GM12878 (cell line): ENCODE results near the gene TMEM179B. TPM values are rescaled to one million over a fixed set of nuclear protein-coding genes. Genes with fewer than 3 reads are reported as not detected.

ENCODE experiments used
- ATAC-seq: fragments of 200-7000 bp; cut with Tn5 transposase; 3 replicates; pipeline ENCODE4 v1.9.1; 2020; ENCODE audit warnings: mild to moderate bottlenecking, moderate library complexity
- BruUV-seq: library from RNA; stranded (reverse); fragments of 400-500 nt; replicated peaks from 2 replicates; lab custom pipeline; 2021; lab: Mats Ljungman, UMichigan
- CTCF ChIA-PET: fragments of 300-600 bp; sonication (Branson Sonifier 250); formaldehyde crosslinking; extraction: SDS; loops from one replicate; lab custom pipeline; 2021; ENCODE audit warnings: inconsistent platforms; lab: Yijun Ruan, JAX
- POLR2A ChIA-PET: fragments of 350-600 bp; formaldehyde crosslinking; extraction: SDS; loops from one replicate; lab custom pipeline; 2021; ENCODE audit warnings: inconsistent platforms; lab: Charles Lee
- RAD21 ChIA-PET: fragments of 300-600 bp; sonication (Branson Sonifier 250); formaldehyde crosslinking; loops from one replicate; lab custom pipeline; 2023; ENCODE audit warnings: antibody characterized with exemption; ENCODE audit not compliant: unreplicated experiment; lab: Charles Lee
- SMC1A ChIA-PET: fragments of 300-600 bp; sonication (Branson Sonifier 250); formaldehyde crosslinking; loops from one replicate; lab custom pipeline; 2023; ENCODE audit not compliant: unreplicated experiment, uncharacterized antibody; lab: Charles Lee
- DNase-seq: peaks from one replicate; pipeline ENCODE4 v3.0.0-alpha.2; 2011; ENCODE audit warnings: low read depth, low spot score
- FAIRE-seq: peaks from 3 replicates; lab custom pipeline; 2011; peaks lifted over from hg19 to GRCh38; lab: Jason Lieb, UNC
- H2AFZ ChIP-seq: 2 replicates; pipeline ENCODE4 v1.6.0; 2011; ENCODE audit warnings: low read depth, low read length, control low read depth; ENCODE audit not compliant: control insufficient read depth
- H3K27ac ChIP-seq: 2 replicates; pipeline ENCODE4 v1.5.1; 2011; ENCODE audit warnings: control low read depth; ENCODE audit not compliant: control insufficient read depth, insufficient read depth
- H3K27me3 ChIP-seq, 2 experiments: replicated peaks in 1 of 2; 2 replicates each; pipeline versions ENCODE4 v1.6.0 to v1.6.1; 2011; ENCODE audit warnings: low read length in 1 of 2; ENCODE audit not compliant: control insufficient read depth in 2 of 2, insufficient read depth in 2 of 2
- H3K36me3 ChIP-seq, 2 experiments: 2 replicates each; pipeline ENCODE4 v1.5.1; 2011; ENCODE audit warnings: low read length in 1 of 2; ENCODE audit not compliant: control insufficient read depth in 2 of 2, insufficient read depth in 2 of 2
- H3K4me1 ChIP-seq: 2 replicates; pipeline ENCODE4 v1.6.1; 2011; ENCODE audit warnings: mild to moderate bottlenecking, low read length, moderate library complexity, mixed read lengths; ENCODE audit not compliant: control insufficient read depth, insufficient read depth
- H3K4me2 ChIP-seq: 2 replicates; pipeline ENCODE4 v1.6.0; 2011; ENCODE audit warnings: control low read depth; ENCODE audit not compliant: control insufficient read depth, insufficient read depth
- H3K4me3 ChIP-seq: fragments of 200-600 bp; sonication (generic); 2 replicates; pipeline ENCODE4 v1.5.1; 2016
- H3K79me2 ChIP-seq: 2 replicates; pipeline ENCODE4 v1.6.0; 2011; ENCODE audit warnings: low read length; ENCODE audit not compliant: control insufficient read depth, insufficient read depth
- H3K9ac ChIP-seq: 2 replicates; pipeline ENCODE4 v1.8.0; 2011; ENCODE audit warnings: low read length, control low read depth, mixed read lengths; ENCODE audit not compliant: control insufficient read depth, insufficient read depth
- H3K9me3 ChIP-seq: replicated peaks from 3 replicates; pipeline ENCODE4 v1.5.1; 2011; ENCODE audit warnings: mild to moderate bottlenecking, low read length; ENCODE audit not compliant: control insufficient read depth, insufficient read depth
- H4K20me1 ChIP-seq: 2 replicates; pipeline ENCODE4 v1.6.0; 2011; ENCODE audit not compliant: control insufficient read depth, insufficient read depth
- CHD4 ChIP-seq: fragments of 200-600 bp; sonication (generic); IDR thresholded peaks from 2 replicates; pipeline ENCODE4 v1.6.1; 2016; ENCODE audit warnings: mild to moderate bottlenecking
- CREM ChIP-seq: IDR thresholded peaks from 2 replicates; pipeline ENCODE4 v1.6.1; 2014; ENCODE audit warnings: antibody characterized with exemption, low read depth
- GATAD2B ChIP-seq: fragments of 450-650 bp; conservative IDR thresholded peaks from 2 replicates; pipeline ENCODE4 v1.6.1; 2017; ENCODE audit warnings: low read depth, mild to moderate bottlenecking, moderate library complexity
- IRF4 ChIP-seq: IDR thresholded peaks from 2 replicates; pipeline ENCODE4 v1.6.1; 2011; ENCODE audit warnings: low read depth, low read length
- JUND ChIP-seq: IDR thresholded peaks from 2 replicates; pipeline ENCODE4 v1.6.1; 2012; ENCODE audit warnings: low read depth, mild to moderate bottlenecking, low read length, improper control_type of control experiment, moderate library complexity
- SREBF2 ChIP-seq: IDR thresholded peaks from 2 replicates; pipeline ENCODE4 v1.6.1; 2012; ENCODE audit warnings: mild to moderate bottlenecking, low read length
- STAT1 ChIP-seq: fragments of 450-650 bp; conservative IDR thresholded peaks from 2 replicates; pipeline ENCODE4 v1.6.1; 2014; ENCODE audit warnings: antibody characterized with exemption, mild to moderate bottlenecking
- YBX1 ChIP-seq: fragments of 450-650 bp; IDR thresholded peaks from 2 replicates; pipeline ENCODE4 v1.6.1; 2016; ENCODE audit warnings: antibody characterized with exemption
- ZBED1 ChIP-seq: IDR thresholded peaks from 2 replicates; pipeline ENCODE4 v1.6.1; 2016; ENCODE audit warnings: borderline replicate concordance
- ZNF207 ChIP-seq: fragments of 450-650 bp; IDR thresholded peaks from 2 replicates; pipeline ENCODE4 v1.6.1; 2014; ENCODE audit warnings: antibody characterized with exemption, mild to moderate bottlenecking, borderline replicate concordance
- ZNF24 ChIP-seq: fragments of 450-650 bp; IDR thresholded peaks from 2 replicates; pipeline ENCODE4 v1.6.1; 2017; ENCODE audit warnings: antibody characterized with exemption, mild to moderate bottlenecking
- WGBS: methylation state at CpG from one replicate; pipeline ENCODE4 v1.1.6; 2016; ENCODE audit warnings: low lambda C conversion rate; ENCODE audit not compliant: insufficient replicate concordance, insufficient coverage; ENCODE audit errors: missing lambda C conversion rate; 5-methylcytosine and 5-hydroxymethylcytosine counted together
- in situ Hi-C: fragments of 300-500 bp; cut with MboI; formaldehyde crosslinking; loops from 9 replicates; pipeline ENCODE4 v1.14.3; 2018; ENCODE audit warnings: mixed read lengths
- intact Hi-C: fragments of 100-400 bp; cut with micrococcal nuclease; formaldehyde crosslinking; loops from one replicate; pipeline ENCODE4 v1.14.2; 2022; ENCODE audit not compliant: unreplicated experiment
- polyA plus RNA-seq, 11 experiments: library from polyadenylated mRNA; depleted of rRNA in 4 of 11; unstranded in 6 of 11; stranded (reverse) in 5 of 11; fragments of >200 nt; fragmentation: Nextera tagmentation in 4 of 11; fragmentation: Illumina TruSeq in 1 of 11; extraction: Ambion mirVana in 4 of 11; extraction: Trizol in 1 of 11; gene quantifications; 1 replicate in 1 of 11; 2 replicates in 10 of 11; pipeline versions ENCODE4 v1.2.1 to v1.2.3, GENCODE V29; 2011 to 2016; ENCODE audit warnings: inconsistent platforms in 2 of 11, missing spikeins in 2 of 11, low read depth in 1 of 11
- total RNA-seq, 4 experiments: library from RNA; depleted of rRNA in 3 of 4; stranded (reverse); fragments of >200 nt in 3 of 4; fragmentation: Illumina TruSeq in 1 of 4; extraction: Trizol in 1 of 4; gene quantifications; 2 replicates each; pipeline versions ENCODE4 v1.2.1 to v1.2.3, GENCODE V29; 2013 to 2021
- TF ChIP-seq, protein P1 (sequence below): fragments of 450-650 bp; IDR thresholded peaks from 2 replicates; pipeline ENCODE4 v1.6.1; 2018; ENCODE audit warnings: mild to moderate bottlenecking, low read depth, moderate library complexity; ENCODE audit not compliant: partially characterized antibody
- TF ChIP-seq, protein P2 (sequence below), 3 experiments: IDR thresholded peaks in 2 of 3; conservative IDR thresholded peaks in 1 of 3; 2 replicates each; pipeline ENCODE4 v1.5.1; 2011; ENCODE audit warnings: low read depth in 3 of 3, low read length in 3 of 3, mild to moderate bottlenecking in 3 of 3, control low read depth in 2 of 3, moderate library complexity in 2 of 3, inconsistent platforms in 1 of 3, mixed read lengths in 1 of 3; ENCODE audit not compliant: control insufficient read depth in 2 of 3, insufficient read depth in 1 of 3; ENCODE audit errors: extremely low read depth in 1 of 3
- TF ChIP-seq, protein P3 (sequence below): fragments of 450-650 bp; IDR thresholded peaks from 2 replicates; pipeline ENCODE4 v1.6.1; 2017; ENCODE audit warnings: mild to moderate bottlenecking, moderate library complexity
- TF ChIP-seq, protein P4 (sequence below): IDR thresholded peaks from 2 replicates; pipeline ENCODE4 v1.6.1; 2012; ENCODE audit warnings: low read depth, low read length, improper control_type of control experiment

TMEM179B gene
- total and polyA plus RNA-seq, 10 of the 15 experiments (the other 5 are each of a cell fraction or from before 2014, with no cell fraction given), result 21.7 to 82.4 (median 42.0) TPM

DNA sequence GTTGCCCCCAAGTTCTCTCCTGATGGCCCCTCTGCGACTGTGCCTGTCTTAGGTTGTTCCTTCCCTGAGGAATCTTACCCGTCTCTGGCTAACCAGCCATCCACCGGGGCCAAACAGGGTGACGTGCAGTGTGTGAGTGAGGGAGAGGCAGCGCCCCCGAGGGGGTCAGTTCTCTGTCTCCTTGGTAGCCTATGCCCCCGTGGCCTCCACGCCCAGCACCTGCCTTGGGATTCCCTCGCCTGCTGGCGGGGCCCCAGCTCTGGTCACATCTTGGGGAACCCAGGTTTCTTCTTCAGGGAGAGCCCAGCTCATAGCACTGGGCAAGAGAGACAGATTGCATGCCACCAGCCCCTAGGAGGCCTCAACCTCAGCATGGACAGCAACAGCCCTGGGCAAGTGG, 12.3 kb downstream of the TMEM179B start:
- intact Hi-C loops (no loop called here), in situ Hi-C loops (no loop called here)
- WGBS, result 82% methylated on average over 9 of the region's 10 CpGs
- RAD21 ChIA-PET, result no interaction called here
- Histone ChIP-seq H3K9me3 (no peaks in the 10 kb centered on the region), H3K9ac (no peak overlapping the region), H3K4me3 (no peak overlapping the region), H3K27me3 (no peaks in the 10 kb centered on the region), H3K27ac (no peak overlapping the region), H3K79me2 (peaks cover 13% of the 10 kb centered on the region), H3K36me3 (peaks cover 27 to 43% of the 10 kb centered on the region in 2 experiments), H2AFZ (no peak overlapping the region), H3K4me2 (no peak overlapping the region), H3K4me1 (peaks cover 6% of the 10 kb centered on the region; the same call in 1 of the 2 replicates), H4K20me1 (no peaks in the 10 kb centered on the region)
- CTCF ChIA-PET, result interaction anchor here (1.5 kb wide), 1 partner anchor 9 kb away, joined by 3 read pairs; no protein-coding TSS in a partner anchor
- no TSS peak for BruUV-seq
- no peak for DNase-seq
- no peak for ATAC-seq
- no peak for FAIRE-seq
- SMC1A ChIA-PET, result no interaction called here
- POLR2A ChIA-PET, result interaction anchor here (0.5 kb wide), 1 partner anchor 13 kb away, joined by 3 read pairs; no protein-coding TSS in a partner anchor
- TF ChIP-seq ZBED1 (no peak), STAT1 (no peak), YBX1 (no peak), GATAD2B (no peak), CHD4 (no peak), IRF4 (no peak), ZNF207 (no peak), ZNF24 (no peak), CREM (no peak), JUND (no peak), SREBF2 (no peak)
- TF ChIP-seq, protein P1, sequence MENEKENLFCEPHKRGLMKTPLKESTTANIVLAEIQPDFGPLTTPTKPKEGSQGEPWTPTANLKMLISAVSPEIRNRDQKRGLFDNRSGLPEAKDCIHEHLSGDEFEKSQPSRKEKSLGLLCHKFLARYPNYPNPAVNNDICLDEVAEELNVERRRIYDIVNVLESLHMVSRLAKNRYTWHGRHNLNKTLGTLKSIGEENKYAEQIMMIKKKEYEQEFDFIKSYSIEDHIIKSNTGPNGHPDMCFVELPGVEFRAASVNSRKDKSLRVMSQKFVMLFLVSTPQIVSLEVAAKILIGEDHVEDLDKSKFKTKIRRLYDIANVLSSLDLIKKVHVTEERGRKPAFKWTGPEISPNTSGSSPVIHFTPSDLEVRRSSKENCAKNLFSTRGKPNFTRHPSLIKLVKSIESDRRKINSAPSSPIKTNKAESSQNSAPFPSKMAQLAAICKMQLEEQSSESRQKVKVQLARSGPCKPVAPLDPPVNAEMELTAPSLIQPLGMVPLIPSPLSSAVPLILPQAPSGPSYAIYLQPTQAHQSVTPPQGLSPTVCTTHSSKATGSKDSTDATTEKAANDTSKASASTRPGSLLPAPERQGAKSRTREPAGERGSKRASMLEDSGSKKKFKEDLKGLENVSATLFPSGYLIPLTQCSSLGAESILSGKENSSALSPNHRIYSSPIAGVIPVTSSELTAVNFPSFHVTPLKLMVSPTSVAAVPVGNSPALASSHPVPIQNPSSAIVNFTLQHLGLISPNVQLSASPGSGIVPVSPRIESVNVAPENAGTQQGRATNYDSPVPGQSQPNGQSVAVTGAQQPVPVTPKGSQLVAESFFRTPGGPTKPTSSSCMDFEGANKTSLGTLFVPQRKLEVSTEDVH, result no peak
- TF ChIP-seq, protein P2, sequence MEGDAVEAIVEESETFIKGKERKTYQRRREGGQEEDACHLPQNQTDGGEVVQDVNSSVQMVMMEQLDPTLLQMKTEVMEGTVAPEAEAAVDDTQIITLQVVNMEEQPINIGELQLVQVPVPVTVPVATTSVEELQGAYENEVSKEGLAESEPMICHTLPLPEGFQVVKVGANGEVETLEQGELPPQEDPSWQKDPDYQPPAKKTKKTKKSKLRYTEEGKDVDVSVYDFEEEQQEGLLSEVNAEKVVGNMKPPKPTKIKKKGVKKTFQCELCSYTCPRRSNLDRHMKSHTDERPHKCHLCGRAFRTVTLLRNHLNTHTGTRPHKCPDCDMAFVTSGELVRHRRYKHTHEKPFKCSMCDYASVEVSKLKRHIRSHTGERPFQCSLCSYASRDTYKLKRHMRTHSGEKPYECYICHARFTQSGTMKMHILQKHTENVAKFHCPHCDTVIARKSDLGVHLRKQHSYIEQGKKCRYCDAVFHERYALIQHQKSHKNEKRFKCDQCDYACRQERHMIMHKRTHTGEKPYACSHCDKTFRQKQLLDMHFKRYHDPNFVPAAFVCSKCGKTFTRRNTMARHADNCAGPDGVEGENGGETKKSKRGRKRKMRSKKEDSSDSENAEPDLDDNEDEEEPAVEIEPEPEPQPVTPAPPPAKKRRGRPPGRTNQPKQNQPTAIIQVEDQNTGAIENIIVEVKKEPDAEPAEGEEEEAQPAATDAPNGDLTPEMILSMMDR (IDR thresholded peaks at IDR 0.05 in 2 of 3, conservative IDR thresholded peaks at IDR 0.05 in 1 of 3; ENCODE audit: control insufficient read depth in 2 of 3, extremely low read depth in 1 of 3, insufficient read depth in 1 of 3, low read depth in 3 of 3, low read length in 3 of 3), result no peak
- TF ChIP-seq, protein P3, sequence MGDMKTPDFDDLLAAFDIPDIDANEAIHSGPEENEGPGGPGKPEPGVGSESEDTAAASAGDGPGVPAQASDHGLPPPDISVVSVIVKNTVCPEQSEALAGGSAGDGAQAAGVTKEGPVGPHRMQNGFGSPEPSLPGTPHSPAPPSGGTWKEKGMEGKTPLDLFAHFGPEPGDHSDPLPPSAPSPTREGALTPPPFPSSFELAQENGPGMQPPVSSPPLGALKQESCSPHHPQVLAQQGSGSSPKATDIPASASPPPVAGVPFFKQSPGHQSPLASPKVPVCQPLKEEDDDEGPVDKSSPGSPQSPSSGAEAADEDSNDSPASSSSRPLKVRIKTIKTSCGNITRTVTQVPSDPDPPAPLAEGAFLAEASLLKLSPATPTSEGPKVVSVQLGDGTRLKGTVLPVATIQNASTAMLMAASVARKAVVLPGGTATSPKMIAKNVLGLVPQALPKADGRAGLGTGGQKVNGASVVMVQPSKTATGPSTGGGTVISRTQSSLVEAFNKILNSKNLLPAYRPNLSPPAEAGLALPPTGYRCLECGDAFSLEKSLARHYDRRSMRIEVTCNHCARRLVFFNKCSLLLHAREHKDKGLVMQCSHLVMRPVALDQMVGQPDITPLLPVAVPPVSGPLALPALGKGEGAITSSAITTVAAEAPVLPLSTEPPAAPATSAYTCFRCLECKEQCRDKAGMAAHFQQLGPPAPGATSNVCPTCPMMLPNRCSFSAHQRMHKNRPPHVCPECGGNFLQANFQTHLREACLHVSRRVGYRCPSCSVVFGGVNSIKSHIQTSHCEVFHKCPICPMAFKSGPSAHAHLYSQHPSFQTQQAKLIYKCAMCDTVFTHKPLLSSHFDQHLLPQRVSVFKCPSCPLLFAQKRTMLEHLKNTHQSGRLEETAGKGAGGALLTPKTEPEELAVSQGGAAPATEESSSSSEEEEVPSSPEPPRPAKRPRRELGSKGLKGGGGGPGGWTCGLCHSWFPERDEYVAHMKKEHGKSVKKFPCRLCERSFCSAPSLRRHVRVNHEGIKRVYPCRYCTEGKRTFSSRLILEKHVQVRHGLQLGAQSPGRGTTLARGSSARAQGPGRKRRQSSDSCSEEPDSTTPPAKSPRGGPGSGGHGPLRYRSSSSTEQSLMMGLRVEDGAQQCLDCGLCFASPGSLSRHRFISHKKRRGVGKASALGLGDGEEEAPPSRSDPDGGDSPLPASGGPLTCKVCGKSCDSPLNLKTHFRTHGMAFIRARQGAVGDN, result no peak
- TF ChIP-seq, protein P4, sequence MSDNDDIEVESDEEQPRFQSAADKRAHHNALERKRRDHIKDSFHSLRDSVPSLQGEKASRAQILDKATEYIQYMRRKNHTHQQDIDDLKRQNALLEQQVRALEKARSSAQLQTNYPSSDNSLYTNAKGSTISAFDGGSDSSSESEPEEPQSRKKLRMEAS, result no peak
